GM19328 (cell line): ENCODE results near the gene ZNF432.
A peak's percentile ranks its signal among the peaks of the same experiment; 100 is the strongest.
"Not testable (repeated sequence)": the region's sequence is repeated elsewhere in the genome, so short reads cannot be mapped to it uniquely, and the experiment has no call there.

Source experiments
- ATAC-seq: cut with Tn5 transposase; IDR thresholded peaks from one replicate; pipeline ENCODE4 v1.9.1; 2021; ENCODE audit warnings: mild to moderate bottlenecking, moderate library complexity; ENCODE audit not compliant: unreplicated experiment

ZNF432 gene

DNA sequence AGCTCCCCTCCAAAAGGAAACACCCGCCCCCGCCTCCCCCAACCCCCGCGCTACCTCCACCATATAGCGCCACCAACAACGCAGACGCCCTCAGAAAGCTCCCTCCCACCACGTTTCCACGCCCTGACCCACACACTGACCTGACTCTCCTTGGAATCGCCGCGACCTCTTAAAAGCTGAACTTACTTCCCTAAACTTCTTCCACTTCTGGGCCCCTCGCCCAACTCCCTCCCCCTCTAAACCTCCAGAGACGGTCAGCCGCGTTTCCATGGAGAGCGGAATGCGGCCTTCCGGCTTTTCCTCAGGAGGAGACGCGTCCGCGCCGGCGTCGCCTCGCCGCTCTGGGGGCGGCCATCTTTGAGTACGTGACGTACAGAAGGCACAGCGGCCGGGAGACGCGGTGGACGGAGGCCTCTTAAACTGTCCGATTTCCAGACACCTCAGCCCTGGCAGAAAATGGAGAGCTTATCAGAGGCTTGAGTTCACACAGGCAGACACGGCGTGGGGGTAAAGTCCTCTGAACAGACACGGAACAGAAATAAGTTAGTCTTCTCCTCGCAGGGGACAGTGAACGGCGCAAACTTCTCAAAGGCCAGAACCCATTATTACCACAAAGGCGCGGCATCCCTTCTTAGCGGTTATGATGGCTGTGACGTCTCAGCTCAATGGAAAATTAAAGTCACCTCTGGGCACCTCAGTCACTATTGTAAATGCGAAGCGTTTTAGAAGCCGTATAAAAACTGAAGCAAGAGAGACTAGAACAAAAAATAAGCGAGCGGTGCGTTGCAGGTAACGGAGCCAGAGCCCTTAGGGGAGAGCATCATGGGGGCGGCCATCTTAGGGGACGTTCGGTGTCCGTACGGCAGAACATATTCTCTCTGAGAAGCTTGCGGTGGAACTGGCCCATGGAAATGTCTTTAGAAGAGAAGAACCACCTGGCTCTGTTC, at the start of gene ZNF432:
TSS of gene ZNF432 (minus strand) at position 284 of the 947 bp plus-strand sequence. CDS start 1,970 bp downstream, outside the sequence.
- peak; percentile 65 for ATAC-seq

DNA sequence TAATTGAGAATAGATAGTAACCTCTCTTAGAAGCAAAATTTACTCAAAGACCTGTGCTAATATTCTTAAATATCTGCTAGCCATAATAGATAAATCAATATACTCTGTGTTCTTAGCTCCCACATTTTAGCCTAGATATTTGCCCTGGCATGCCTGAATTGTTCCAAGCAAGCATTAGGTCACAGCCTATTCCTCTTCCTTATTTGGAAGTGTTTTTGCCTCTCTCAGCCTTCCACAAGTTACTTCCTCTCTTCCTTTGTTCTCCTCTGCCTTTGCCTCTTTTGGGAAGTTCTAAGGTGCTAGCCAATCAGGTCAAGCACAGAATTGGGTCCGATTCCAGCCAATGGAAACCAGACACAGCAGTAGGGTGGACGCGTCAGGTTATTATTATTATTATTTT, 47.8 kb upstream of the ZNF432 start:
- ATAC-seq = not testable (repeated sequence)

DNA sequence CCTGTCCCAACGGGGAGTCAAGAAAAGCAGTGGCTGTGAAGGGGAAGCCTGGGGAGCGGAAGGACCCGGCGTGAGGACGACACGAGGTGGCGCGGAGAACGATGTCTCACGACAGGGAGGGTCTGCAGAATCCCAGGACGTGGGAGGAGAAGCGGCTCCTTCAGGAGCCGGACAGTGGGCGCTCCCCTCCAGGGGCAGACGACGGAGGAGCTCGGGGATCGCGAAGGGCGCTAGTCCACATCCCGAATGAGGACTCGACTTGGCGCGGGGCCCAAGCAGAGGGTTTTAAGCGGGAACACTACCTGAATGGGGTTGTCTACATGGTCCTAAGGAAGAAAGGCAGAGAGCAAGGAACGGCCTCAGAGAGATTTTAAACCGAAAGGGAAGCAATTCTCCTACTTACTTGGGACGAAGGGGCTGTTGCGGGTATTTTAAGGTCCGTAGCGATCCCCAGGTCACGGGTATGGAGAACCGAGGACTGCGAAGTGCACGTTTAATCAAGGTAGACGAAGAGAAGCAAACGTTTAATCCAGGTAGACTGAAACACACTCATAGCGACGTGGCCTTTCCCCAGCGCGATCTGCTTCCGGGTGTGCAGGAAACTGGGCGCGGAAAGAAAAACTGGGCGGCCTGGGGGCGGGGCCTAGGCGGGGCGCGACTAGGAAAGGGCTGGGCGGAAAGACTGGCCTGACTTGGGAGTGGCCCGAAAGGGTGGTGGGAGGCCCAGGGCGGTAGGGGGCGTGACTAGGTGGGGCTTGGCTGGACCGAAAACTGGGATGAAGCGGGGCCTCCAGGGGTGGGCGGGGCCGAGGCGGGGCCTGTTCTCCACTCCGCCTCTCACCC, 46.8 kb upstream of the ZNF432 start, which contains the start of gene ZNF841:
TSS of gene ZNF841 (minus strand) at position 594 of the 843 bp plus-strand sequence. CDS start 10,964 bp downstream, outside the sequence.
- ATAC-seq = peak; percentile 67

DNA sequence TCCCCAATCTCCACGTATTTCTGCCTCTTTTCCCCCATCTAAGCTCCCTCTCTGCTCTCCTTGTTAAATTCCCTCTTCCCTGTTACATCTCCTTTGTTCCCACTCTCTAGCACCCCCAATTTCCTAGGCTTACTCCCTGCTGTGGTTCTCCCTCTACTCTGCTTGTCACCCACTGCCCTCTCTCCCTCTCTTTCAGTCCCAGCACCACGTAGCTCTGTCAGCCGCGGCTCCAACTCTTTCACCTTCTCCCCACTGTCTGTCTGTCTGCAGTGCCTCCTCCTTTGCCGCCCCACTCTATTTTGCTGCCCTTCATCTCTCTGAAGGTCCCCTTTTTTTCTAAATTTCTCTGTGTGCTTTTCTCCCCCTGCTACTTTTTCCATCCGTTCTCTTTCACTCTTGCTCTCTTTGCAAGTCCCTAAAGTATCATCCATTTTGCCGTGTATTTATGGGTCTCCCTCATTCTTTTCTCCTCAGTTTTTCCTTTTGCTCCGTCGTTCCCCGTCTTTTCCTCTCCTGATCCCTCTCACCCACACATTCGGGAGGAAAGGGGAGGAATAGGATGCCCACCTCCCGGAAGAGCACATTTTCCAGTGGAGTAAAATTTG, 46.0 kb upstream of the ZNF432 start:
- no peak for ATAC-seq

DNA sequence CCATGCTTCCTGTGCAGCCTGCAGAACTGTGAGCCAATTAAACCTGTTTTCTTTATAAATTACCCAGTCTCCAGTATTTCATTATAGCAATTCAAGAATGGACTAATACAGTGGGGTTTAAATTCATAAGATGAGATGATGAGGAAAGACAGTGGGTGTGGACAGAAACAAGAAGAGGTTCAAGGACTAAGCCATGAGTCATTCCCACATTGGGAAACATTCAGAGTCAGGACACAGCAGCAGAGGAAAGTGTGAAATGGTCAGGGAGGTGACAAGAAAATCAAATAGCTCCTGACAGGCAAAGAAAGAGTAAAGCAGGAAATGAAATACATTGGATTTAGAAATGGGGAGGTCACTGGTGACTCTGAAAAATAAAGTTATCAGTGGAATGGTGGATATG, 37.8 kb upstream of the ZNF432 start:
- no peak for ATAC-seq

DNA sequence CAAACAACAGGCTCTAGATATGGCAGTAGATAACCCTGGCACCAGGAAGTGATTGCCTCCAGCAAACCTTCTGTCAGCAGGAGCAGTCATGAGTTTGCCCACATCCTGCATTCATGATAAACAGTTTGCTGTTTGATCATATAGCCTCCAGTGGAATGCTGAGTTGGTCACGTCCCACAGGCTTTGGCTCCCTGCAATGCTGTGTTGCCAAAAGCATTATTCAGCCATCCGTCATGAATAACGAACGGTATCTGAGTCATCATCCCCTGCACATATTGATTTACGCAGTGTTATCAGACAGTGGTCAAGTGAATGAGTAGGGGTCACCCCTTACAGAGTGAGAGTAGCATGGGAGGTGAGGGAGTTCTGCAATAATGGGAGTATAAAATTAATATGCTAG, 21.9 kb upstream of the ZNF432 start:
- ATAC-seq = no peak

DNA sequence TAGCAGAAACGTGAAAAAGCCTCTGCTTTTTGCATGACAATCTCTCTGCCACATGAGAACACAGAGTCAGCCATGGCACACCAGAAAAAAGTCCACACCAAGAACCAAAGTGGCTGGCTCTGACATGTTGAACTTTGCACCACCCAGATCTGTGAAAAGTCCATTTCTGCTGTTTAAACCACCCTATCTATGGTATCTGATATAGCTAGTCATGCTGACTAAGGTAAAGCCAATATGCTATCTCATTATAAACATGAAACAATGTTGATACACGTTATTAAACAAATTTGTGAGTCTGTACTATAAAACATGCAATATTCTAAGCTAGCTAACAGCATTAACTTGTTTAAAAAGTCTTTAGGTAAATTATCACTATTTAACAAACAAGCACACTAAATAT, 21.0 kb upstream of the ZNF432 start:
- ATAC-seq = no peak

DNA sequence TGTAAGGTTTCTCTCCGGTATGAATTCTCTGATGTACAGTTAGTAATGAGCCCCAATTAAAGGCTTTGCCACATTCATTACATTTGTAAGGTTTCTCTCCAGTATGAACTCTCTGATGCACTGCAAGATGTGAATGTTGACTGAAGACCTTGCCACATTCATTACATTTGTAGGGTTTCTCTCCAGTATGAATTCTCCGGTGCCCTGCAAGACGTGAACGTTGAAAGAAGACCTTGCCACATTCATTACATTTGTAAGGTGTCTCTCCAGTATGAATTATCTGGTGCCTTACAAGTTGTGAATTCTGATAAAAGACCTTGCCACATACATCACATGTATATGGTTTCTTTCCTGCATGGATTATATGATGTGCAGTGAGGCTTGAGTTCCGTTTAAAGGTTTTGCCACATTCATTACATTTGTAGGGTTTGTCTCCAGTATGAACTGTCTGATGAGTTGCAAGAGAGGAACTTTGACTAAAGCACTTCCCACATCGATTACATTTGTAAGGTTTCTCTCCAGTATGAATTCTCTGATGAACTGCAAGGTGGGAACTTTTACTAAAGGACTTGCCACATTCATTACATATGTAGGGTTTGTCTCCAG, 17.7 kb upstream of the ZNF432 start:
- no peak for ATAC-seq

DNA sequence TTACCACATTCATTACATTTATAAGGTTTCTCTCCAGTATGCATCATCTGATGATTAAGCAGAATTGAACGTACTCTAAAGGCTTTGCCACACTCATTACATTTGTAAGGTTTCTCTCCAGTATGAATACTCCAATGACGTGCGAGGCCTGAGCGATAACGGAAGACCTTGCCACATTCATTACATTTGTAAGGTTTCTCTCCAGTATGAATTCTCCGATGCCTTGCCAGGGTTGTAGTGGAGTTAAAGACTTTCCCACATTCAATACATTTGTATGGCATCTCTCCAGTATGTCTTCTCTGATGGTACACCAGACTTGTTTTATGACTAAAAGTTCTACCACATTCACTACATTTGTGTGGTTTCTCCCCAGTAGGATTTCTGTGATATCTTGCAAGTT, 16.8 kb upstream of the ZNF432 start:
- ATAC-seq = no peak

DNA sequence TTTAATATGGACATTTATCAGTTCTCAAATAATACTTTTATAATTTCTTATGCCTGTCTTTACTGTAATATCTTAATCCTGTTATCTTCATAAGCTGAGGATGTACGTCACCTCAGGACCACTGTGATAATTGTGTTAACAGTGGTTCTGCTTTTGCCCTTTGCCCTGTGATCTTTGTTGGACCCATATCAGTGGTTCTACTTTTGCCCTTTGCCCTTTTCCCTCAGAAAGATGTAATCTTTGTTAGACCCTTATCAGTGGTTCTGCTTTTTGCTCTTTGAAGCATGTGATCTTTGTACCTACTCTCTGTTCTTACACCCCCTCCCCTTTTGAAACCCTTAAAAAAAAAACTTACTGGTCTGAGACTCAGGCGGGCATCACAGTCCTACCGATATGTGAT, 7.8 kb upstream of the ZNF432 start:
- ATAC-seq = not testable (repeated sequence)

DNA sequence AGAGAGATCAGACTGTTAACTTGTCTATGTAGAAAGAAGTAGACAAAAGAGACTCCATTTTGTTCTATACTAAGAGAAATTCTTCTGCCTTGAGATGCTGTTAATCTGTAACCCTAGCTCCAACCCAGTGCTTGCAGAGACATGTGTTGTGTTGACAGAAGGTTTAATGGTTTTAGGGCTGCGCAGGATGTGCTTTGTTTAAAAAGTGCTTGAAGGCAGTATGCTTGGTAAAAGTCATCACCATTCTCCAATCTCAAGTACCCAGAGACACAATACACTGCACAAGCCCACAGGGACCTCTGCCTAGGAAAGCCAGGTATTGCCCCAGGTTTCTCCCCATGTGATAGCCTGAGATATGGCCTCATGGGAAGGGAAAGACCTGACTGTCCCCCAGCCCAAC, 3.1 kb upstream of the ZNF432 start:
- not testable (repeated sequence) for ATAC-seq

DNA sequence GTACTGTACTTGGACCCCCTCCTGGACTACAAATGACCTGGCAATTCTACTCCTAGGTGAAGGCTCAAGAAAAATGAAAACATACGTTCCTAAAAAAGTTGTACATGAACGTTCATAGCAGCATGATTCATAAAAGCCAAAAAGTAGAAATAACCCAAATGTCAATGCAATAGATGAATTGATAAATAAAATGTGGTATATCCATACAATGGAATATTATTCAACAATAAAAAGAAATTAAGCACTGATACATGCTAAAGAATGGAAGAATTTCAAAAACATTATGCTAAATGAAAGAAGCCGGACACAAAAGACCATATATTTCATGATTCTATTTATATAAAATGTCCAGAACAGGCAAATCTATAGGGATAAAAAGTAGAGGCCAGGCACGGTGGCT, 9.5 kb downstream of the ZNF432 start:
- no peak for ATAC-seq

DNA sequence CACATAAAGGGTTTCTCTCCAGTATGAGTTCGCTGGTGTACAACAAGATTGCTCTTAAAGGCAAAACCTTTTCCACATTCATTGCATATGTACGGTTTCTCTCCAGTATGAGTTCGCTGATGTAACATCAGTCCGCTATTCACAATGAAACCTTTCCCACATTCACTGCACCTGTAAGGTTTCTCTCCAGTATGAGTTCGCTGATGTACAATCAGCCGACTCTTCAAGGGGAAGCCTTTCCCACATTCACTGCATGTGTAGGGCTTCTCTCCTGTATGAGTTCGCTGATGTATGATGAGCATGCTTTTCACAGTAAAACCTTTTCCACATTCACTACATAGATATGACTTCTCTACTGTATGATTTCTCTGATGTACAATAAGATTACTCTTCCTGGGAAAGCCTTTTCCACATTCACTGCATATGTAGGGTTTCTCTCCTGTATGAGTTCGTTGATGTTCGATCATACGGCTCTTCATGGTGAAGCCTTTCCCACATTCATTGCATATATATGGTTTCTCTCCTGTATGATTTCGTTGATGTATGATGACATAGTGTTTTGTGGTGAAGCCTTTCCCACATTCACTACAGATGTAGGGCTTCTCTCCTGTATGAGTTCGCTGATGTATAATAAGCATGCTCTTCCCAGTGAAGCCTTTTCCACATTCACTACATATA, 14.4 kb downstream of the ZNF432 start:
- ATAC-seq = no peak

DNA sequence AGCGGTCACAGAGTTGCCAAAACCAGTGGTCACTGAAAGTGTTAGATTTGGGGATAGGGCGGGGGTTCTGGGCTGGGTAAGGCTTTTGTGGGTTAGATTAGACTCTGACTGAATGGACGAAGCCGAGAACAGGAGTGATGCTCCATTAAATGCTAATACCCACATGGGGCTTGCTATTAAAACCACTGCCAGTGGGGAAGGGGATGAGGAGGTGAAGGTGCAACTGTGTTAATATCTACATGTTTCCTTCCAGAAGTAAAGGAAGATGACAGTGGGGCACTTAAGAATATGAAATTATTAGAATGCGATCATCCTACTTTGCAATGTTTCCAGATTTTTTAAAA, 19.9 kb downstream of the ZNF432 start:
- no peak for ATAC-seq

DNA sequence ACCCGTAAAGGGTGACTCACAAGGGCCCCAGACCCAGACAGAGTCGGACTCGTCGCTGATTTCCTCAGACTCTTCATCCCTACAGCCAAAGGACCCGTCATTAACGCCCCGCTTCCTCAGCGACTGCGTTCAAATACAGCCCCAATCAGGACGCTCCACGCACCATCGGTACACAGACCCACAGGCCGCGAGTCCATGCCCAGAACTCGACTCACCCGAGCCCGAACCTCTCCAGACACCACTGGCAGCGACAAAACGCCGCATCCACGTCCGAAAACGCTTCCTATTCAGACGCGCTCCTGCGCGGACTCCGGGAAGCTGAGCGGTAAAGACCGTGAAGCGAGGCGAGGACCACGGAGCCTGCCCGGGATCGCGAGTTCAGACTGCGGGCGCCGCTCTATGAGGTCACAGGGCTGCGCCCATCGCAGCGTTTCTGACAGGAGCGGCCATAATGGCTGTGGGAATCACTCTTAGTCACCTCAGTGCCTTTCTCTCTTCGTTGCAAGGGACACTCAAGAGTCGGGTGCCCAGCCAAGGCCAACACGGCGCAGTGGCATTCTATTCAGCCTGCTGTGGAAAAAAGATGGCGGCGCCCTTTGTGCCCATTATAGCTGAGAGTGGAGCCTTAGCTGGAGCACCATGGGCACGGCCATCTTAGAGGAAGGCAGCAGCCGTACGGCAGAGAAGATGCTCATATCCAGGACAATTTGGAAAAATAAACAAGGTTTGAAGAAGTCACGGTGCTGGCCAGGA, 20.4 kb downstream of the ZNF432 start, which contains the start of gene ZNF614:
TSS of gene ZNF614 (minus strand) at position 353 of the 753 bp plus-strand sequence. CDS start 2,634 bp downstream, outside the sequence.
- ATAC-seq = peak; percentile 87

DNA sequence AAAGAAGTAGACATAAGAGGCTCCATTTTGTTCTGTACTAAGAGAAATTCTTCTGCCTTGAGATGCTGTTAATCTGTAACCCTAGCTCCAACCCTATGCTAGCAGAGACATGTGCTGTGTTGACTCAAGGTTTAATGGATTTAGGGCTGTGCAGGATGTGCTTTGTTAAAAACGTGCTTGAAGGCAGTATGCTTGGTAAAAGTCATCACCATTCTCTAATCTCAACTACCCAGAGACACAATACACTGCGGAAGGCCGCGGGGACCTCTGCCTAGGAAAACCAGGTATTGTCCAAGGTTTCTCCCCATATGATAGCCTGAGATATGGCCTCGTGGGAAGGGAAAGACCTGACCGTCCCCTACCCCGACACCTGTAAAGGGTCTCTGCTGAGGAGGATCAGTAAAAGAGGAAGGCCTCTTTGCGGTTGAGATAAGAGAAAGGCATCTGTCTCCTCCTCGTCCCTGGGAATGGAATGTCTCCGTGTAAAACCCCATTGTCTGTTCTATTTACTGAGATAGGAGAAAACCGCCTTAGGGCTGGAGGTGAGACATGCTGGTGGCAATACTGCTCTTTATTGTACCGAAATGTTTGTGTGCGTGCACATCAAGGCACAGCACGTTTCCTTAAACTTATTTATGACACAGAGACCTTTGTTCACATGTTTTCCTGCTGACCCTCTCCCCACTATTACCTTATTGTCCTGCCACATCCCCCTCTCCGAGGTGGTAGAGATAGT, 22.2 kb downstream of the ZNF432 start:
- not testable (repeated sequence) for ATAC-seq

DNA sequence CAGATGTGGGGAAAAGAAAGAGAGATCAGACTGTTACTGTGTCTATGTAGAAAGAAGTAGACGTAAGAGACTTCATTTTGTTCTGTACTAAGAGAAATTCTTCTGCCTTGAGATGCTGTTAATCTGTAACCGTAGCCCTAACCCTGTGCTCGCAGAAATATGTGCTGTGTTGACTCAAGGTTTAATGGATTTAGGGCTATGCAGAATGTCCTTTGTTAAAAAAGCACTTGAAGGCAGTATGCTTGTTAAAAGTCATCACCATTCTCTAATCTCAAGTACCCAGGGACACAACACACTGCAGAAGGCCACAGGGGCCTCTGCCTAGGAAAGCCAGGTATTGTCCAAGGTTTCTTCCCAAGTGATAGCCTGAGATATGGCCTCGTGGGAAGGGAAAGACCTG, 24.2 kb downstream of the ZNF432 start:
- ATAC-seq = not testable (repeated sequence)

DNA sequence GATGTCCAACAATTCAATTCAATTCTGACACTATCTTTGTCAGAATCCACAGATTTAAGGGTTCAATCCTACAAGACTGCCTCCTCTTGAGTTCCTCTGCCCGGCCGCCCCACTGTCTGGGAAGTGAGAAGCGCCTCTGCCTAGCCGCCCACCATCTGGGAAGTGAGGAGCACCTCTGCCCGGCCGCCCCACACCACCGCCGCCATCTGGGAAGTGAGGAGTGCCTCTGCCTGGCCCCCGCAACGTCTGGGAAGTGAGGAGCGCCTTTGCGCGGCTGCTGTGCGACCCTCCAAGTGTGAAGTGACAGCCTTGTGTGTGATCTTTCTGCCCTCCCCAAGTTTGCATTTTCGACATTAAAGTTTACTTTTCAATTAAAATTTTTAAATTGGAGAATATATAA, 26.4 kb downstream of the ZNF432 start:
- ATAC-seq = no peak

DNA sequence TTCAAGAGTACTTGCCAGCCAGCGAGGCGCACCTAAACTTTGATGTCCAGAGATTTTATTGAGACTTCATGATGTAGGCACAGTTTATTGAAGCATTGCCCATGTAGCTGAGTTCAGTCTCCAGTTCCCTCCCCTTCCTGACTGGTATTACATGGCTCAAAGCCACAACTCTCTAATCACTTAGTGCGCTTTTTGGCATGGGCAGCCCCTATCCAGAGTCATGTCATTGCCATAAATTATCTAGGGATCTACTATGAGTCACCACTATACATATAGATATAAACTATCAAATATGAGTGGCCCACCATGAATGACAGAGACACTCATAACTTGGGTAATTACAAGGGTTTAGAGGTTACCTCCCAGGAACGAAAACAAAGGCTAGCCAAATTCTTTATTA, 28.1 kb downstream of the ZNF432 start:
- no peak for ATAC-seq
